Measurements from ENCODE around the gene DPPA3.

DNA sequence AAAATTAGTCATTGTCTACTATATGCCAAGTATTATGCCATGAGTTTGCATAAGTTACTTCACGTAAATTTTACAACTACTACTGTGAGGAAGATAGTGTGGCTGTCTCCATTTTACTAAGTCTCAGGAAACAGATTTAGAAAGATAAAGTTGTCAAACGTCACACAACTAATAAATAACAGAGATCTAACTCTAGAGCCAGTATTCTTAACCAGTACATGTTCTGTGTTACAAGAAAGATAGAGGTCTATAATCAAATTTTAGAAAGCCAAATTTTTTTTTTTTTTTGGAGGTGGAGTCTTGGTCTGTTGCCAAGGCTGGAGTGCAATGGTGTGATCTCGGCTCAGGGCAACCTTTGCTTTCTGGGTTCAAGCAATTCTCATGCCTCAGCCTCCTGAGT lies 21.8 kb downstream of the DPPA3 start:
- TF ChIP-seq CTCF (IDR thresholded peaks at IDR 0.05) (no peak), POLR2A (IDR thresholded peaks at IDR 0.05) (no peak)

All from body of pancreas (tissue), 4 donors.